ENCODE measurements around the gene LGI2.
A peak's percentile ranks its signal among the peaks of the same experiment; 100 is the strongest.

LGI2 gene

DNA sequence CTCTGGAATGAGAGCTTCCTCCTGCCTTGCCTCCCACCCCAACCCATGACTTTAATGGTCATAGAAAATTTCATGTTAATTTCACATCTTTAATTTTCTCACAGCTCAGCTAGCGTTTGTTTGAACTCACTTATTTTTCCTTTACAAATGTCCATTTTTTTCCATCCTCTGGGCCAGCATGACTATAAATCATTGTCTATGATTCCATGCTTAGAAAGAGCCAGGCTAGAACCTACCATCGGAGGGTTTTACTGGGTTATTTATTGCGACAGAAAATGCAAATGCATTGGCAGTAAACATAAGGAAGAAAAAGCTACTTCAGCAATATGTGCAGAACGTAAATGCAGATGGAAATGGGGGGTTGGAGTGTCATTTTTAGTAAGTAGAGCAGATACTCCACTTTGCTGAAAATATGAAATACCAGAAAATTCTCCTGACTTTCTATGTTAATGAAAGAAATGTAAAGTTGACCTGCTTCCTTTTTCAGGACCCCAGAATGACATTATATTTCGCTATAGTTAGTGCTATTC lies 37.1 kb downstream of the LGI2 start:
- no peak for DNase-seq

- no peak for DNase-seq
These were observed 37.8 kb downstream of the LGI2 start for GRCh38 chr4:24992968-24993367.

DNA sequence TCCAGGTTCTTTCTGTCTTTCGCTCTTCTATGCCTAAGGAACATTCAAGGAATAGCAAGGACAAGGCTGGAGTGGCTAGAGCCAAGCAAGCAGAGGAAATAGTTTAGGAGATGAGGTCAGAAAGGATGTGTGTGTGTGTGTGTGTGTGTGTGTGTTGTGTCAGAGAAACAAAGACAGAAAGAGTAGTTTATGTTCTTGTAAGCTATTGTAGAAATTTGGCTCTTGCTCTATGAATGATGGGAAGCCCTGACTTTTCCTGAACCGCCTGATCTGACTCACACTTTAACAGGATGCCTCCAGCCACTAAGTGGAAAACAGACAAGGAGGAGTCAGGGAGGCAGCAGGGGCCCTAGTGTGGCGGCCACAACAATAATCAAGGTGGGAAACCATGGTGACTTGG lies 39.7 kb downstream of the LGI2 start:
- no peak for DNase-seq

- DNase-seq: no peak
These were observed 41.4 kb downstream of the LGI2 start for GRCh38 chr4:24989327-24989726.

- no peak for DNase-seq
These were observed 42.0 kb downstream of the LGI2 start for GRCh38 chr4:24988776-24989175.

GRCh38 chr4:24984602-24985532 lies 45.9 kb downstream of the LGI2 start:
- no peak for DNase-seq

DNA sequence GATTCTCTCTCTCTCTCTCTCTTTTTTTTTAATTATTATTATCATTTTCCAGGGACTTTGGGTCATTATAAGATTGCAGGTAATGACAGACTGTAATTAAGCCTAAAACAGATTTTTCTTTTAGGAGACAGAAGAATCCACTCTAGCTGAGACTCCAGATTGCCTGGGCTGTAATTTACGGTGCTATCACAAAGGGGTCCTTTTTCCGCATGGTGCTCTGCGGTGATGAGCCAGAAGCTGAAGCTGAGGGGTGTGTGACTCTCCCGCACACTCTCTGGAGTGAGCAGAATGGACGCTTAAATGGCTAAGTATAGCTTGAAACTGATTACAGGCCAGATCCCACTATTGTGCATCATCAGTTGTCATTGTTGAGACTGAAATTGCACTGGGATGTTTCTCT lies 50.0 kb downstream of the LGI2 start:
- DNase-seq: no peak

DNA sequence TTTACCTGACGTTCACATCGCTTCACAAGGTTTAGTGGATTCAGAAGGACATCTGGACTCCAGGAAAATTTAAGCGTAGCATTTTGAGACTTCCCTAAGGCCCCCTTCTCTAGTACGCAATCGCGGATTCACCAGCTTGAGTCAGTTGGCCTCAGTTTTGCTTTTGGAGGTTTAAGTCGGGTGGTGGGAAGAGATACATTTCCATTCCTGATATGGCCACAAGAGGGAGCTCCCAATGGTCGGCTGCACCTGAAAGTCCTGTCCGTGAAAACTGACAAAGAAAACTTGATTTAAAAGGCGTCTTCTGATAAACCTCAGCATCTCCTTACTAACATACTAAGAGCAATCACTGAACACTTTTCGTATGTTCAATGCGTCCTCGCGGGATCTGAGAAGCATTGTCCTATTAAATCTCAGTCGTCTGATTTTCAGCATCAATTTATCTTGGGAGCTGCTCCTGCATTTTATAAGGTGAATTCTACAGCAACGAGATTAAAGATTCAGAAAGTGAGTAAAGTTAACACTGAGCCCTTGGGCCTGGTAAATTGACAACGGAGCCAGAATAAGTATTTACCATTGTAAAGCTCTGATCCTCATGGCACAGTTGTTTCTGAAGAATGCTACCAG lies 50.6 kb downstream of the LGI2 start:
- no peak for DNase-seq

DNA sequence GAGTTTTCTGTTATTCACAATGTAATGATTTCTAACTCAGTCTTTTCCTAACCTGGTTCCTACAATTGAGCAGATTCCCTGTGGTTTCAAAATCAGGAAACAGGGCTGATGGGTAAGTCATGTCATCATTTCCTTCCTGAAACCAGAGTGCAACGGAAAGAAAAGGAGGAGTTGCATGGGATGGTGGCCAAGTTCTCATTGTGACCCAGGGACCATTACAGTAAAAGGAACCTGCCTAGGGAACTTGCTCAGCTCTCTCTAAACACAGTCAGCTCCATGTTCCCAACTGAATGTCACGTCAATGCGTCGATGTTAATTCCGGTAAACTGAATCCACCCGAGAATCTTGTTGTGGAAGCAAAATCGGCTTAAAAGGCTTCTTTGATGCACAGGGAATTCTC lies 51.2 kb downstream of the LGI2 start:
- DNase-seq: no peak

DNA sequence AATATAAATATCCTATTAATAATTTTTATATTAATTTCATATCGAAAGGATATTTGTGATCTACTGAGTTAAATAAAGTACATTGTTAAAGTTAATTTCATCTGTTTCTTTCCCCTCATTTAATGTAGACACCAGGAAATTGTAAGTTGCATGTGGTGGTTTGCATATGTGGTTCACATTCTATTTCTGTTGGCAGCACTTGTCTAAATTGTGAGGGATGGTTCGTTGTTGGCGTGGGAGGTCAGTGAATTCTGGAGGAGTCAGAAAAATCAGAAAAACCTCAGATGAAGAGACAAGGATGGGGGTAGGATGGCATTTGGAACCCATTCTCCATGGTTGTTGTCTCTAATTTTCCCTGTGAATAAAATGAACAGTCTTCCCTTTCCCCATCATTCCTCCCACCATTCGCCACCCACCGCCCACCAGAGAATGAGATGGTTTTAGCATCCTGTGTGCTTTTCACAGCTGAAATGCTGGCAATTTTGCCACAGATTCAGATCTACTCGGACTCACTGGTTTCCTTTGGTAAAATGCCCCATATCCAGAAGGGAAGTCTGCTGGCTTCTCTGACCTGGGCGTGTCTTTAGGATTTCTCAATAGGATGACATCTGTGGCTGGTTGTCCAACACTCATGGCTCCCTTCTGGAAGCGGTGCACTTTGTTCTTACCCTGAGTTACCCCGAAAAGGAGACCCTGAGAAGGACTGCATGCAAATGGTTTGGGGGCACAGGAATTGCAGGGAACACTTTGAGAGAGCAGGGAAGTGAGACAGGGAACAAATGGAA lies 52.3 kb downstream of the LGI2 start:
- no peak for DNase-seq

DNA sequence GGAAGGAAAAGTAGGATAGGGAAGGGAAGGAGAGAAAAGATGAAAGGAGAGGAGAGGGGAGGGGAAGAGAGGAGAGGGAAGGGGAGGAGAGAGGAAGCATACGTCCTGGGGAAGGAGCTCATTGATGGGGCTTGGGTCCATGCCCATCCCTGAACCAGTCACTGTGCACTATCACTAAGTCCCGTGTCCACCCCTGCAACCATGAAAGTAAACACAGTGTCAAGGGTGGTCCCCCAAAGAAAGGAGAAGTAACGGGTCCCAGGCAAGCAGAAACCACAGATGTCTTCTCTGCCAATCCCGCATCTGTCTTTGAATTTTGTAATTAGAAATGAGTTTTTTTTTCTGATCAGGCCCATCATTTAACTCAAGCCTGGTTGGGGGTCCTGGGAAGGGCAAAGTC lies 55.2 kb downstream of the LGI2 start:
- no peak for DNase-seq

- DNase-seq: peak; percentile 86
These were observed 56.8 kb downstream of the LGI2 start for GRCh38 chr4:24973747-24974601.

DNA sequence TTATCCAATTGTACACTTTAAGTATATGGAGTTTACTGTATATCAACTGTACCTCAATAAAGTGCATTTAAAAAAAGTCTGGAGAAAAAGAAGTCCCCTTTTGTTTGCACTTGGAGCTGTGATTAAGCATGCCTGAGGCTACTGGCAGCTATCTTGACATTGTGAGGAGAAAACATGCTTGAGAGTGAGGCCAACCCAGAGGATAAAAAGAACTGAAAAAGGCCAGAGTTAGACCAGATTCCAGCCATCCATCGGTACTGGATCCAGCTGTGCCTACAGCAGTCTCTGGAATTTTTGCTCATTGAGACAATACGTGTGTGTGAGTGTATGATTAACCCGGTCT lies 57.4 kb downstream of the LGI2 start:
- no peak for DNase-seq

DNA sequence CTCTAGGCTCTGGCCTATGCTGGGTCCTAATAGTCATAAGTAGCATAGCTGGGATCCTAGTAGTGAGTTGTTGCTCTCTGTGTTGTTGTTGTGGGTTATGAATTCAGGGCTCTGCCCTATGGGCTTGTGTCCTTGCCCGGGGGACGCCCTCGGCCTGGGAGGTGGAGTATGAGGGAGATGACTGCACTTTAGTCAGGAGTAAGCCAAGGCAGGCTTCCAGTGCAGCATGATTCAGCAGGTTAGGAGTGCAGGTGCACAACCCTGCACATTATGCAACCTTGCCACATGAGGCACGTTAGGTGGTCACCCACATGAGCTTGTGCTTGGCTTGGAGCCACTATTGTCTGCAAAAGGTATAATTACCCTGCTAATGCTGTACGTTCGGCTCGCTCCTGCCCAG lies 59.6 kb downstream of the LGI2 start:
- no peak for DNase-seq

DNA sequence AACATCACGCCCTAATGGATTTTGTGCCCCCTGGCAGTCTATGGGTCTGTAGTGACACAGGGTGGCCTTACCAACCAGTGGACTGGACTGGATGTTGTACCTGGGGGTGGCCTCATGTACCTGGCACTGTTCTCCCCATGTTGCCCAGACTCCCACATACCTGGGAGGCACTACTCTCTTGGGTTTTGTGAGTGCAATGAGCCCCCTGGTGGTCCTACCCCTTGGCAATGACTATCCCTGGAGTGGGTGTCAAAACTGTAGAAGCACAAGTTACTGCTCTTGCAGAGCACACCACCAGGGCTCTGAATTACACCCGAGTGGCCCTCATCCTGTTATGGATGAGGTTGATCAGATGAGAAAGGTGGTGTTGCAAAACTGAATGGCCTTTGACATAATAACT lies 60.1 kb downstream of the LGI2 start:
- DNase-seq: no peak

DNA sequence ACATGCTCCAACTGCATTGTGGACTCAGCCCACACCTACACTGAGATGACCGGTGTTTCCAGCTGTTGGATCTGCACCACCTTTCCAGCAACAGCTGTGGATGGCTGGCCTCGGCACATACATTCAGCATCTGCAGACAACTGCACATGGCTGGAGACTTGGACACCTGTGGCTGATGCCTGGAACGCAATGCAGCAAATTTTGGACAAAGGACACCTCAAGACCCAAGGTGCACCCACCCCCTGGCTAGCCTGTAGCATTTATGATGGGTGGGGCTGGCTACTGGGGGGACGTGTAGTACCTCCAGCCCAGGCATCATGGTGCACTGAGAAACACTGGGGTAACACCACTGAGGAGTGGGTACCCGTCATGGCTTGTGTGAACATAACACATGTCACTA lies 60.6 kb downstream of the LGI2 start:
- no peak for DNase-seq

DNA sequence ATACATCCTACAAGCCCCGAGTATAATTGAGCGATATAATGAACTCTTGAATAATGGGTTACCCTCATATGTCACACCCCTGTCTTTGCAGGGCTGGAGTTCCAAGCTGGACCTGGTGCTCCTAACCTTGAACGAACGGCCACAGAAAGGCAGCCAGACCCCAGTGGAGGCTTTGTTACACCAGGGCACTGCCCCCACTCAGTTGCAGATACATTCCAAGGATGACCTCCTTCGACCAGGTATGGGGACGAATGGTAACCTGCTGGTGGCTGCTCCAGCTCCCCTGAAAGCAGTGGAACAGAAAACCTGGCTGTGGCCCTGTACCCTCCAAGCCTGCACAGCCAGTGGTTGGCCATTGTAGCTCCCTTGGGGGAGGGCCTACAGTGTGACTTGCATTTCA lies 61.3 kb downstream of the LGI2 start:
- DNase-seq: no peak

- DNase-seq: no peak
These were observed 61.8 kb downstream of the LGI2 start for GRCh38 chr4:24968992-24969391.

GRCh38 chr4:24968278-24968677 lies 62.5 kb downstream of the LGI2 start:
- DNase-seq: no peak

GRCh38 chr4:24967346-24967745 lies 63.4 kb downstream of the LGI2 start:
- DNase-seq: no peak

DNA sequence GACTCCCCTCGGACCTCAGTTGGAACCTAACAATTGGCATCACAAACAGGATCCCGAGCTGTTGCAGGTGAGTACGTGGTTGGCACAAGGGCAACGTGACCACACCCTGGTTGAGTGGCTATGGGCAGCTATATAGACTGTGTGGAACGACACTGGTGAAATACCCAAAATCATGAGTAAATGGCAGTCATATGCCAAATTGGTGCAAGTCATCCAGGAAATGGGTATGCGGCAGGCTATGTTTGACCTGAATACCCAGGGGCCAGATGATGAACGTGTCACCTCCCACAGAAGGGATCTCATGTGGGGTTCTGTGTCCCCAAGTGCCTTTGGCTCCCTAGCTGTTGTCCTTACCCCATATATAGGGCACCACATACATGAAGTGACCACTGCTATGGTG lies 64.7 kb downstream of the LGI2 start:
- no peak for DNase-seq

DNA sequence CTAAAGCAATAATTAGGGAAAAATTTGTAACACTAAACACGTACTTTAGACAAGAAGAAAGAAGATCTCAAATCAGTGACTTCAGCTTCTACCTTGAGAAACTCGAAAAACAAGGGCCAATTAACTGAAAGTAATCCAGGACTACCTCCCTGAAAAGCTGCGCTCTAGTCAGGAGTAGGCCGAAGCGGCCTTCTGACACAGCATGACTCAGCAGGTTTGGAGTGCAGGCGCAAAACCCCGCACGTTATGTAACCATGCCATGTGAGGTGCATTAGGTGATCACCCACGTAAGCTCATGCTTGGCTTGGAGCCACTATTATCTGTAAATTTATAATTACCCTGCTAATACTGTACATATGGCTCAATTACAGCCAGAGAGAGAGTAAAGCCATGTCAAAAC lies 65.1 kb downstream of the LGI2 start:
- no peak for DNase-seq

DNA sequence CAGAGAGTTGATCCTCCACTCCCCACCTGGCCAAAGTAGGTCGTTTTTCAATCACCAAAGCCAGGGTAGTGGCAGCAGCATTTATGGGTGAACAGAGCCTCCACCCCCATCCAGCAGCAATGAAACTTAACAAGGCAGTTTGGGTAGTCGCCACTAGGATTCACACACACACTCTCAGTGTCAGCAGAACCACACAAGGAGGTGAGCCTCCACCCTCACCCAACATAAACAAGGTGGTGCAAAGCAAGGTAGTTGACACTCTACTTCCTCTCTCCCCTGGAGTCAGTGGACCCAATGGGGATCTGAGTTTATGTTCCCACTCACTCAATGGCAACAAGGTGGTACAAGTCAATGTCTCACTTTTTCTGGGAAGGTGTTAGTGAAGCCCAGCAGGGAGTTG lies 67.5 kb downstream of the LGI2 start:
- DNase-seq: no peak

Measured in DMS79 (cell line).